ENCODE measurements around the gene ZNF556. TPM values are rescaled to one million over a fixed set of nuclear protein-coding genes. Genes with fewer than 3 reads are reported as not detected.

The ZNF556 gene
- polyA plus RNA-seq, 1 of the 3 experiments (the other 2 are of a cell fraction) = 0.46 TPM

GRCh38 chr19:2867025-2867991, at the start of gene ZNF556 (continued):
- TF ChIP-seq EP300 (IDR thresholded peaks at IDR 0.05; ENCODE audit: borderline replicate concordance in 1 of 2, low read depth in 1 of 2, low read length in 1 of 2) (no peak), POLR2AphosphoS5 (IDR thresholded peaks at IDR 0.05; ENCODE audit: low read depth, low read length) (peak; percentile 65), CTCF (IDR thresholded peaks at IDR 0.05) (no peak), NFIC (IDR thresholded peaks at IDR 0.05; ENCODE audit: borderline replicate concordance) (no peak), USF1 (IDR thresholded peaks at IDR 0.05; ENCODE audit: borderline replicate concordance, low read depth) (no peak), SIN3A (IDR thresholded peaks at IDR 0.05; ENCODE audit: borderline replicate concordance, low read depth, low read length) (no peak), IRF3 (IDR thresholded peaks at IDR 0.05; ENCODE audit: low read depth, low read length) (peak; percentile 84)

GRCh38 chr19:2819540-2820111, 47.5 kb upstream of the ZNF556 start, which contains the start of gene ZNF554:
Gene ZNF554, plus strand, starts transcription at chr19:2819868. Its CDS starts 204 bp downstream, at chr19:2820072.
- Histone ChIP-seq H3K9me2 (no peaks in the 10 kb centered on the region), H4K20me1 (ENCODE audit: insufficient read depth) (no peaks in the 10 kb centered on the region), H3K79me2 (ENCODE audit: insufficient read depth) (no peaks in the 10 kb centered on the region), H3K27me3 (ENCODE audit: insufficient read depth) (no peaks in the 10 kb centered on the region), H3K4me1 (ENCODE audit: control insufficient read depth in 1 of 2, insufficient read depth in 2 of 2, low read depth in 1 of 2, low read length in 1 of 2) (peaks cover 0 to 3% of the 10 kb centered on the region in 2 experiments; a peak in 1 of 4 replicates), H2AFZ (ENCODE audit: low read depth) (peak within 1 kb of the TSS; percentile 91), H3K4me3 (ENCODE audit: low read depth in 2 of 2, low read length in 1 of 2) (peak within 1 kb of the TSS; percentile 72 to 79), H3K4me2 (peak within 1 kb of the TSS; percentile 94), H3K9ac (peak within 1 kb of the TSS; percentile 66), H3K9me3 (no peaks in the 10 kb centered on the region), H3K36me3 (replicated peaks in 1 of 2; ENCODE audit: control insufficient read depth in 1 of 2, insufficient read depth in 2 of 2, low read length in 1 of 2) (no peaks in the 10 kb centered on the region), H3F3A (replicated peaks; ENCODE audit: insufficient read depth) (no peaks in the 10 kb centered on the region), H3K27ac (ENCODE audit: low read depth in 2 of 2, low read length in 1 of 2) (peak within 1 kb of the TSS in 1 of 2 experiments; percentile 17; a peak in 1 of 4 replicates)
- peak; percentile 97 for DNase-seq
- whole genome bisulfite sequencing (ENCODE audit: low lambda C conversion rate) = 2% methylated on average over 17 of the region's 64 CpGs
- ChIA-PET CTCF (interaction anchor here (0.7 to 2.6 kb wide), 16 partner anchors 9 to 324 kb away, joined by 3 to 13 read pairs (median 4); partner anchors contain the start of genes SLC39A3, THOP1, ZNF555 and ZNF57), POLR2A (interaction anchor here (0.6 to 0.9 kb wide), 2 partner anchors 34 to 131 kb away, joined by 3 read pairs; partner anchors contain the start of gene THOP1)
- TF ChIP-seq TAF1 (IDR thresholded peaks at IDR 0.05; ENCODE audit: borderline replicate concordance, low read depth, low read length) (peak; percentile 63), SIN3A (IDR thresholded peaks at IDR 0.05; ENCODE audit: borderline replicate concordance, low read depth, low read length) (peak; percentile 81; the same call in 1 of the 2 replicates), RCOR1 (IDR thresholded peaks at IDR 0.05; ENCODE audit: low read length) (peak; percentile 70), GABPA (IDR thresholded peaks at IDR 0.05; ENCODE audit: low read depth) (peak; percentile 40; the same call in 1 of the 2 replicates), RAD21 (IDR thresholded peaks at IDR 0.05; ENCODE audit: low read length) (peak; percentile 5; the same call in 1 of the 2 replicates), ZBTB33 (IDR thresholded peaks at IDR 0.05; ENCODE audit: borderline replicate concordance, low read depth) (no peak), YY1 (IDR thresholded peaks at IDR 0.05; ENCODE audit: low read depth) (peak; percentile 71; the same call in 1 of the 2 replicates), CTCF (IDR thresholded peaks at IDR 0.05) (peak; percentile 81), EP300 (IDR thresholded peaks at IDR 0.05; ENCODE audit: borderline replicate concordance in 1 of 2, low read depth in 1 of 2, low read length in 1 of 2) (0 out of 4 replicates have a peak, but pooled peaks of 1 of the 2 experiments have one; percentile 33), USF1 (IDR thresholded peaks at IDR 0.05; ENCODE audit: borderline replicate concordance, low read depth) (0 out of 2 replicates have a peak, but pooled peaks have one; percentile 24), ELF1 (IDR thresholded peaks at IDR 0.05) (peak; percentile 39; the same call in 1 of the 2 replicates), NRF1 (IDR thresholded peaks at IDR 0.05; ENCODE audit: low read depth, low read length) (peak; percentile 88), RFX5 (IDR thresholded peaks at IDR 0.05; ENCODE audit: low read length) (no peak), POLR2AphosphoS5 (IDR thresholded peaks at IDR 0.05; ENCODE audit: low read depth, low read length) (peak; percentile 35; the same call in 1 of the 2 replicates), MEF2A (IDR thresholded peaks at IDR 0.05; ENCODE audit: borderline replicate concordance, low read depth) (no peak)

Measured in SK-N-SH (cell line).